Stimulated activated naive CD8-positive, alpha-beta T cell treated with anti-CD3 and anti-CD28 coated beads, Interleukin-15, amount 100 ng/mL, for 72 hours (primary cell): ENCODE measurements around the gene ENPP1.
"Not testable (repeated sequence)": the region's sequence is repeated elsewhere in the genome, so short reads cannot be mapped to it uniquely, and the experiment has no call there.

ENCODE experiments used
- ATAC-seq: fragments of 150-1000 bp; cut with Tn5 transposase; 2 replicates; pipeline ENCODE4 v1.10.0; 2021; ENCODE audit warnings: mild to moderate bottlenecking, moderate library complexity
- DNase-seq, 2 donors: peaks; one replicate each; pipeline ENCODE4 v3.0.0; 2021 to 2022
- H3K27ac Mint-ChIP-seq, 2 donors: one replicate each; pipeline ENCODE4 v1.8.0; 2022; ENCODE audit warnings: mild to moderate bottlenecking in 2 of 2, mixed read lengths in 2 of 2, moderate library complexity in 2 of 2
- H3K27me3 Mint-ChIP-seq: one replicate; pipeline ENCODE4 v1.8.0; 2022; ENCODE audit warnings: mixed read lengths
- H3K4me1 Mint-ChIP-seq: one replicate; pipeline ENCODE4 v1.8.0; 2022; ENCODE audit warnings: mild to moderate bottlenecking, mixed read lengths
- H3K4me3 Mint-ChIP-seq, 2 donors: one replicate each; pipeline ENCODE4 v1.8.0; 2022; ENCODE audit warnings: mild to moderate bottlenecking in 2 of 2, mixed read lengths in 2 of 2, moderate library complexity in 1 of 2
- H3K9me3 Mint-ChIP-seq, 2 donors: one replicate each; pipeline ENCODE4 v1.8.0; 2022; ENCODE audit warnings: mixed read lengths in 2 of 2

Gene ENPP1

DNA sequence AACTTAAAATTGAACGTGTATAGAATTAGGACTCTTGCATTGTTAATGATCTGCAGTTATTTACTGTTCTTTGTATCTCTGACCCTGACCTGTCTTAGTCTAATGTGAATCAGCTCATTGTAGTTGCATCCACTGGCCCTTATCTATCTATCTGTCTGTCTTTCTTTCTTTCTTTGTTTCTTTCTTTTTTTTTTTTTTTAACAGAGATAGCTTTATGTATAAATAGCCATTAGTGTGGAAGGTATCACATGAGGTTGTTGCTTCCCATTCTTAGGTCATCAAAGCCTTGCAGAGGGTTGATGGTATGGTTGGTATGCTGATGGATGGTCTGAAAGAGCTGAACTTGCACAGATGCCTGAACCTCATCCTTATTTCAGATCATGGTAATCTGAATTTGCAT, 59.9 kb downstream of the ENPP1 start:
- Mint-ChIP-seq H3K9me3 (no peaks in the 10 kb centered on the region), H3K27ac (no peak overlapping the region), H3K4me1 (no peaks in the 10 kb centered on the region), H3K4me3 (no peak overlapping the region), H3K27me3 (peaks cover 11% of the 10 kb centered on the region)
- ATAC-seq (no peak), DNase-seq (no peak)

DNA sequence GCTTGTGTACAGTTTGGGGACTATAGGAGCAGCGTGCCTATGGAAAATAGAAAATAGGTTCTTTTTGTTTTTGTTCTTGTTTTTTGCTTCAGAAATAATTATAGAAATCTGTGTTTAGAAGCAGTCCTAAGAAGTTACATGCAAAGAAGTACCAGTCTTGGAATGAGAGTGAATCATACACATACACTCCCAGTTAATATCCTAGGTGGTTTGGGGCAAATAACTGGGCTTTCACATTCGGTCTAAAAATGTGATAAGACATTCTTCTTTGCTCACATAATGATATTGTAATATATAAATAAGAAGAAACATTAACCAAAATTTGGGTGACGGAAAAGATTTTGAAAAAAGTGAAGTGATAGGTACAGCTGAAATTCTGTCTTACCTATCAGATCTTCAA, 61.0 kb downstream of the ENPP1 start:
- no peaks in the 10 kb centered on the region for H3K9me3 Mint-ChIP-seq
- H3K27me3 Mint-ChIP-seq = peaks cover 11% of the 10 kb centered on the region
- ATAC-seq = no peak
- H3K4me3 Mint-ChIP-seq = no peak overlapping the region
- no peak overlapping the region for H3K27ac Mint-ChIP-seq
- H3K4me1 Mint-ChIP-seq = no peaks in the 10 kb centered on the region
- no peak for DNase-seq

DNA sequence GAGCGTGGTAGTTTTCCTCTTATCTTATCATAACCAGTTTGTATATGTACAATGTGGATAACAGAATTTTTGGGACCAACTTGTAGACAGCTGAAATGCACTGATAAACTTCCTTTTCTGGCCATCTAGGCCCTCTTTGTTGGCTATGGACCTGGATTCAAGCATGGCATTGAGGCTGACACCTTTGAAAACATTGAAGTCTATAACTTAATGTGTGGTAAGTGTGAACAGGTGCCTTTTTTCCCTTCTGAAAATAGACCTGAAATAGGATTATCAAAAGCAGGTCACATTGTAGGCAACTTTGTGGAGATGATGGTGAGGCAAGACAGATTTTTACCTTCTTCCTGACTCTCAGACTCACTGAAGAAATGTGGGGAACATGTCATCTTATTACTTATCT, 67.8 kb downstream of the ENPP1 start:
- H3K9me3 Mint-ChIP-seq = no peaks in the 10 kb centered on the region
- ATAC-seq (no peak), DNase-seq (no peak)
- no peaks in the 10 kb centered on the region for H3K4me1 Mint-ChIP-seq
- H3K27ac Mint-ChIP-seq = no peak overlapping the region
- no peak overlapping the region for H3K4me3 Mint-ChIP-seq
- no peaks in the 10 kb centered on the region for H3K27me3 Mint-ChIP-seq

DNA sequence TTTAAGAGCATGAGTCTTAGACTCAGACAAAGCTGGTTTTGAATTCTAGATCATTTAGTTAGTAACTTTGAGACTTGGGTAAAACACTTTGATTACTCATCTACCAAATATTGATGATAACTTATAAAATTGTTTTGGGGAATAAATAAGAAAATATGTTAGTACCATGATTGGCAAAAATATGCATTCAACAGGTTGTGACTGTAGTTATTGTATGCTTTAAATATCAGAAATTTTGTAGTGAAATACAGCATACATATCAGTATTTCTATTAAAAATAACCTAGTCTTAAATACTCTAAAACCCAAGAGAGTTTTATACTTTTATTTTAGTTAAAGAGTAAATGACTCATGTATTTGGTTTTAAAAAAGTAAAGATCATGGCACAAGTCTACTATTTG, 68.7 kb downstream of the ENPP1 start:
- DNase-seq (no peak), ATAC-seq (no peak)
- no peaks in the 10 kb centered on the region for H3K9me3 Mint-ChIP-seq
- no peak overlapping the region for H3K27ac Mint-ChIP-seq
- H3K27me3 Mint-ChIP-seq = no peaks in the 10 kb centered on the region
- H3K4me1 Mint-ChIP-seq = no peaks in the 10 kb centered on the region
- H3K4me3 Mint-ChIP-seq = no peak overlapping the region

DNA sequence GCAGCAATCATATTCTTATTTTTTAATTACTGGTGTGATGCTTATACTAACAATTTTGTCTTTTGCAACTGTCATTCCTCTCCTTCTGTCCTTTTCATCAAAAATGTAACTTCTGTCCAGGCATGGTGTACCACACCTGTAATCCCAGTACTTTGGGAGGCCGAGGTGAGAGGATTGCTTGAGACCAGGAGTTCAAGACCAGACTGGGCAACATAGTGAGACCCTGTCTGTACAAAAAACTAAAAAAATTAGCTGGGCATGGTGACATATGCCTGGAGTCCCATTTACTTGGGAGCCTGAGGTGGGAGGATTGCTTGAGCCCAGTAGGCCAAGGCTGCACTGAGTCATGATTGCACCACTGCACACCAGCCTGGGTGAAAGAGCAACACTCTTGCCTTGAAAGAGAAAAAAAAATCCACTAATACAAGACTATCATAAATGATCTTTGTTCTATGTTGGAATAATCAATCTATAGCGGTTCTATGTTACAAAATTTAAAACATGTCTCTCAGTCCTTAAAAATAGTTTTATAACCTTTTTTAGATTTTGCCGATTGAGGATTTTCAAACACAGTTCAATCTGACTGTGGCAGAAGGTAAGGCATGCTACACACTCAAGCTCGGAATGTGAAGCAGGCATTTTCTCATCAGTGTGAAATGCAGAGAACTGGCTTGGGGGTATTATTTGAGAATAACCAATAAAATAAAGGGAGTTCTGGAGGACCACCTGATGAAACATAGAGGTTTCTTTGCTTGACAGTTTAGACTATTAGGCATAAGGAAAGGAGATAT, 70.4 kb downstream of the ENPP1 start:
- H3K9me3 Mint-ChIP-seq = no peaks in the 10 kb centered on the region
- no peaks in the 10 kb centered on the region for H3K27me3 Mint-ChIP-seq
- H3K4me1 Mint-ChIP-seq = no peaks in the 10 kb centered on the region
- no peak overlapping the region for H3K4me3 Mint-ChIP-seq
- ATAC-seq = no peak
- DNase-seq = no peak
- H3K27ac Mint-ChIP-seq = no peak overlapping the region

DNA sequence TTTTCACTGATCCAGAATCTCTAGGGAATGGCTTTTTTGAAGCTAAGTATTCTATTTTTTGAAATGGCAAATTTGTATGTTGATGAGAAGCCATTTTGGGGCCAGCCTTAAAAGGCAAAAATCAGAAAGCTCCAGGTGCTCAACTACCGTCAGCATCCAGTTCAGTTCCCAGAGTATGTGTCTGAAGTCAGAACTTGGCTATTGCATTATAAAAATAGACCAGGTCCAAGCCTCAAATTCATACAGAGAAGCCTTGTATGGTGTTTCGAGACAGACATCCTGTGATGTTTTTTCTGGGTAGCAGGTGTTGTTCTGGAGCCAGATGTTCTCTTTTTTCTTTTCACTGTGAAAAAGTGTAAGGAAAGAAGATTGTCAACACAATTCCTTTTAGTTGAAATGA, 75.2 kb downstream of the ENPP1 start:
- no peak for ATAC-seq
- Mint-ChIP-seq H3K27me3 (no peaks in the 10 kb centered on the region), H3K27ac (no peak overlapping the region), H3K4me1 (no peaks in the 10 kb centered on the region), H3K9me3 (no peaks in the 10 kb centered on the region), H3K4me3 (no peak overlapping the region)
- no peak for DNase-seq

DNA sequence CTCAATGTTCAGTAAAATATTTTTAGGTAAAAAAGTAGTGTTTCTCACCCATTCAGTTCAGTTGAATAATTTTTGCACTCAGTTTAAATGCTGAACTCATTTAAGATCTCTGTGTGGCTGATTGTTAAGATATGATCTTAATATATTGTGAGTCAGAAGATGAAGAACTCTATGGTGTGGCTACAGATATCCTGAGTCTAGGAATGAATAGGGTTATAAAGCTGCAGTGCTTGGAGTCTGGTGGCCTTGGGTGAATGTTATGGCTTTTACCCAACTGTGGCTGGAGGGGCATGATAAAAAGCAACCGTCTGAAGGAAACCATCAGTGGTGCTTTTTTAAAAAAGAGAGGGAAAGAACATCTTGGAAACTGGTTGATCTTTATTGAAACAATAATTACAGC, 77.4 kb downstream of the ENPP1 start:
- H3K4me3 Mint-ChIP-seq = no peak overlapping the region
- DNase-seq (no peak), ATAC-seq (no peak)
- no peaks in the 10 kb centered on the region for H3K4me1 Mint-ChIP-seq
- no peak overlapping the region for H3K27ac Mint-ChIP-seq
- H3K9me3 Mint-ChIP-seq = no peaks in the 10 kb centered on the region
- H3K27me3 Mint-ChIP-seq = peaks cover 12% of the 10 kb centered on the region

DNA sequence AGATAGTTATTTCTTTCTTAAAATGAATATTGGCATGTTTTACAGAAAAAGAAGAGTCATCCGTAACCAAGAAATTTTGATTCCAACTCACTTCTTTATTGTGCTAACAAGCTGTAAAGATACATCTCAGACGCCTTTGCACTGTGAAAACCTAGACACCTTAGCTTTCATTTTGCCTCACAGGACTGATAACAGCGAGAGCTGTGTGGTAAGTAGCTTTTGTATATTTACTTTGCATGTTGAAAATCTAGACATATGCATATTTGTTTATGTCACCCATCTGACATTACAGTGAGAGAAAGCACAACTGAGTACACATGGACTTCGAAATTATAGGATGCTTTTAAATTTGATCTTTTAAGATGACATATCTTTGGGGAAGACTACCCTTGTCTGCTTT, 78.7 kb downstream of the ENPP1 start:
- ATAC-seq (no peak), DNase-seq (no peak)
- Mint-ChIP-seq H3K4me3 (no peak overlapping the region), H3K9me3 (no peaks in the 10 kb centered on the region), H3K4me1 (no peaks in the 10 kb centered on the region), H3K27me3 (peaks cover 13% of the 10 kb centered on the region), H3K27ac (no peak overlapping the region)

DNA sequence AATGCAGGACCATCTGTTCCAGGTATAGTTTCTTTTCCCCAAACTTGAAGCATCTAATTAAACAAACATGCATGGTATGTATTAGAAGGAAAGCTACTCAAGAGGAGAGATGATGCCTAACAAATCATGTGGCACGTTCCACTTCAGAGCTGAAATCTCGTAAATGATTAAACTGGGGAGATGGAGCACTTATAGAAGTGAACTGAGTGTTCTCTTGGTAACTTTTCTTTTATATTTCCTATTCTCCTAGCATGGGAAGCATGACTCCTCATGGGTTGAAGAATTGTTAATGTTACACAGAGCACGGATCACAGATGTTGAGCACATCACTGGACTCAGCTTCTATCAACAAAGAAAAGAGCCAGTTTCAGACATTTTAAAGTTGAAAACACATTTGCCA, 82.3 kb downstream of the ENPP1 start:
- no peak overlapping the region for H3K4me3 Mint-ChIP-seq
- no peak for ATAC-seq
- peaks cover 21% of the 10 kb centered on the region for H3K27me3 Mint-ChIP-seq
- H3K4me1 Mint-ChIP-seq = no peaks in the 10 kb centered on the region
- H3K27ac Mint-ChIP-seq = no peak overlapping the region
- no peak for DNase-seq
- H3K9me3 Mint-ChIP-seq = no peaks in the 10 kb centered on the region

DNA sequence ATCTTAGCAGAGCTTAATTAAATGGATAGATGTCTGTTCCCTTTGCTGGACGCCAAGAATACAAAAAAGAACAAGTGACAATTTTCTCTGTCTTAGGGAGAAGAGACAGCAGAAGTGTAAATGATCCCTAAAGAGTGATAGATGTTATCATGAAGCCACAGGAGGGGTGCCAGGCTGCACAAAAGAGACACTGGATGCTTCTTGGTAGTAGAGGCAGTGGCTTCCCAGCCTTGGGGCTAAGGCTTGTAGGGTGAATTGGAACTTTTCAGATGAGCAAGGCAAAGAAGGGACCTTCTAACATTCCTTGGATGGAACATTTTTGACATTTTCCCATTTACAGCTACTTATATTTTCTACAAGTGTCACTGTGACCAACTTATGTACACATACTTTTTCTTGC, 85.4 kb downstream of the ENPP1 start:
- H3K4me1 Mint-ChIP-seq = no peaks in the 10 kb centered on the region
- DNase-seq (no peak), ATAC-seq (no peak)
- H3K9me3 Mint-ChIP-seq = peaks cover 3 to 8% of the 10 kb centered on the region in 2 donors
- H3K27me3 Mint-ChIP-seq = peaks cover 30% of the 10 kb centered on the region
- no peak overlapping the region for H3K27ac Mint-ChIP-seq
- H3K4me3 Mint-ChIP-seq = no peak overlapping the region

DNA sequence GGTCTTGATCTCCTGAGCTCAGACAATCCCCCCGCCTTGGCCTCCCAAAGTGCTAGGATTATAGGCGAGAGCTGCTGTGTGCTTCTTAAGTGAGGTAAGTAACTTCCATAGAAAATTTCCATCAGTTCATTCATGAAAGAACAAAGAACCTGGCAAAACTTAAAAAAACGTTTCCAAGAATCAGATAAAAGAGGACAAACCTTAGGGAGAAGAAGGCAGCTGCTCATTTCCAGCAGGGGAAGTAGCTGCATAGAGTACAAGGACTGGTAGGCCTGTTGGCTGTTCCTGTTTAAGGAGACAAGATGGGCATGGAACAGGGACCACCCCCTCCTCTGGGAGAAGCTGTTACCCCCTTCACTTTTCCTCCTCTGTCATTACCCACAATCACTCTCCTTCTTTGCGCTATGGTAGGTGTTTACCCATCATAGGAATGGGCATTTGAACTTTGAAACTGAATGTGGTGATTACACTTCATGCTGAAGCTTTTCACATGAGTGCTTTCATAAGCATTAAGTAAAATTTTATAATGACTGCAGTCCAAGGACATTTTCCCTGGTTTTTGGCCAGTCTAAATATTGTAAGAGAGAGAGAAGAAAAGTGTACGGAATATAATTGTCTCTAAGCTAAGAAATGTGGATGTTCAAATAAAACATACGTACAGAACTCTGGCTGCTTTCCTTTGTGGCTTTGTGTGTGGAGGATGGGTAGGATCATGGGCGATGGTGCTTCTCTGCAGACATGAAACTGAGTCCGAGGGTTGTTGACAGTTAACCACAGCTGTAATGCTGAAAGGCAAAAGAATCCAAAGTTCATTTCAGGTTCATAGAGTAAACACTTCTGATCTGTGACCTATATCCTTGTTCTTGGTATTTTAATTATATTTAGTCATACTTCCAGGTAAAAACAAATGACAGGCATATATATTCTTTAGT, 86.9 kb downstream of the ENPP1 start:
- no peak overlapping the region for H3K4me3 Mint-ChIP-seq
- ATAC-seq (no peak), DNase-seq (no peak)
- H3K27ac Mint-ChIP-seq = no peak overlapping the region
- peaks cover 8% of the 10 kb centered on the region in 2 donors for H3K9me3 Mint-ChIP-seq
- peaks cover 23% of the 10 kb centered on the region for H3K27me3 Mint-ChIP-seq
- no peaks in the 10 kb centered on the region for H3K4me1 Mint-ChIP-seq

DNA sequence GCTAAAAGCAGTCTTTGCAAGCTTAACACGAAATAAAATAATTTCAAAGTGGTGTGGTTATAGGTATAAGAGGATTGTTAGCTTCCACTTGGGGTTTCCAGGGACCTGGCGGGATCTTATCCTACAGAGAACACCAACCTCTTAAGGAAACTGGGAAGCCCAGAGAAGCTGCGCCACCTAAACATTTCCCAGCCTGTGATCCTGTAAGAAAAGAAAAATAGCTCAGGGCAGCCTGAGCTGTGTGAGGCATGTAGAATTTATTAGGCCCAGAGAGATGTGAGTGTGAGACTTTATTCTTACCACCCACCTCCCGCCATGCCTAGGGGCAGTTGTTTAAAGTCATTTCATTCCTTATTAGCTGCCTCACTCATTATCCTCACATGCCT, 89.2 kb downstream of the ENPP1 start:
- Mint-ChIP-seq H3K27ac (no peak overlapping the region), H3K4me3 (no peak overlapping the region), H3K9me3 (peaks cover 8% of the 10 kb centered on the region in 2 donors), H3K4me1 (no peaks in the 10 kb centered on the region), H3K27me3 (peaks cover 25% of the 10 kb centered on the region)
- no peak for ATAC-seq
- DNase-seq = no peak

DNA sequence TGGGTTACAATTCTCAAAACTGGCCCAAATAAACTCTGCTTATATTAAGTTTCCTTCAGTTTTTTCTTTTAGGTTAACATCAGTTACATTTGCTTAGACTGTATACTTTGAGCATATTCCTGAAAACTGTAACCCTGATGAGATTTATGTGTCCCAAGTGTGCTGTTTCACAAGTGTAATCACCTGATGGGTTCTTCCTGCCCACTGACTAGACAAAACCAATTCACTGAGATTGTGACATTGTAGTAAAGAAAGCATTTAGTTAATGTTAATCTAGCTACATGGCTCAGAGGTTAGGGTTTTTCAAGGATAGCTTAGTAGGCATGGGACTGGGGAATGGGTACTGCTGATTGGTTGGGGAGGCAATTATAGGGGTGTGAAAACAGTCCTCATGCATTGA, 89.8 kb downstream of the ENPP1 start:
- peaks cover 29% of the 10 kb centered on the region for H3K27me3 Mint-ChIP-seq
- no peak overlapping the region for H3K4me3 Mint-ChIP-seq
- DNase-seq (no peak), ATAC-seq (no peak)
- peaks cover 8% of the 10 kb centered on the region in 2 donors for H3K9me3 Mint-ChIP-seq
- no peaks in the 10 kb centered on the region for H3K4me1 Mint-ChIP-seq
- H3K27ac Mint-ChIP-seq = no peak overlapping the region

DNA sequence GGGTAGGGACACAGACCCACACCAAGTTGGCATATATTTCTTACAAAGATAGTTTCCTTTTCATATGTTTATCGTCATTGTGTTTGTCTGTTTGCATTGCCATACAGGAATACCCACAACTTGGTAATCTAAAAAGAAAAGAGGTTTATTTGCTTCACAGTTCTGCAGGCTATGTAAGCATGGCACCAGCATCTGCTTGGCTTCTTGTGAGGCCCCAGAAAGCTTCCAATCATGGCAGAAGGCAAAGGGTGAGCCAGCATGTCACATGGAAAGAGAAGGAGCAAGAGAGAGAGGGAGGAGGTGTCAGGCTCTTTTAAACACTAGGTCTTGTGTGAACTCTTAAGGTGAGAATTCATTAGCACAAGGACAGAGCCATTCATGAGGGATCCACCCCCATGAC, 90.9 kb downstream of the ENPP1 start:
- H3K9me3 Mint-ChIP-seq = peaks cover 8% of the 10 kb centered on the region in 2 donors
- DNase-seq (no peak), ATAC-seq (no peak)
- H3K4me1 Mint-ChIP-seq = no peaks in the 10 kb centered on the region
- H3K4me3 Mint-ChIP-seq = no peak overlapping the region
- H3K27ac Mint-ChIP-seq = no peak overlapping the region
- peaks cover 40% of the 10 kb centered on the region for H3K27me3 Mint-ChIP-seq

DNA sequence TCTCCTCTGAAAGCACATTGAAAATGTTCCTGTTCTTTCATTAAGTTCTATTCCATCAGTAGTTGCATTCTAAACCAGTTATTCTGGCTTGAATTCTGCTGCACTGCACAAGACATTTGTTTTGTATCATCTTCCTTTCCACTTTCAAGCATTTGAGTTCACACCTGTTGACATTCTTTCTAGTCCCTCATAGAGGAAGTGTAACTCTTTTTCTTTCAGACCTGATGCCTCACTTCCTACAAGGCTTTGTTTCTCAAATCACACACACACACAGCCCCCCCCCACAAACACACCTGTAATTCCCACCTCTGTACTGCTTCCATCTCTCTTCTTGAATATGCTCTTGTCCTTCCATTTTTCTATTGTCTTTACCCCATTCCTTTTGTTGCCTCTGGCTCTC, 92.4 kb downstream of the ENPP1 start:
- ATAC-seq = no peak

DNA sequence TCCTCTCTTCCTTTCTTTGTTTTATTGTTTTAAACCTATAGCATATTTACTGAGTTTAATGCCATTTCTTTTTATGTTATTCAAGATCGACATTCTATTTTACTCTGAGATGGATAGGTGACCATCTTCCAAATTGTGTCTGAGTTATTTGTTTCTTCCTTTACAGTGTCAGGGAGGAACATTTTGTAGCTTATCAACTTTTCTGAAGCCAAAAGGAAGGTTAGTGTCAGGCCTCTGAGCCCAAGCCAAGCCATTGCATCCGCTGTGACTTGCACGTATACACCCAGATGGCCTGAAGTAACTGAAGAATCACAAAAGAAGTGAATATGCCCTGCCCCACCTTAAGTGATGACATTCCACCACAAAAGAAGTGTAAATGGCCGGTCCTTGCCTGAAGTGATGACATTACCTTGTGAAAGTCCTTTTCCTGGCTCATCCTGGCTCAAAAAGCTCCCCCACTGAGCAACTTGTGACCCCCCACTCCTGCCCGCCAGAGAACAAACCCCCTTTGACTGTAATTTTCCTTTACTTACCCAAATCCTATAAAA, 93.6 kb downstream of the ENPP1 start:
- H3K4me1 Mint-ChIP-seq, H3K27ac Mint-ChIP-seq, H3K4me3 Mint-ChIP-seq, H3K9me3 Mint-ChIP-seq, ATAC-seq, DNase-seq: not testable (repeated sequence)
- H3K27me3 Mint-ChIP-seq = peaks cover 35% of the 10 kb centered on the region

More for the DNA sequence above, 92.4 kb downstream of the ENPP1 start:
- Mint-ChIP-seq H3K27ac (no peak overlapping the region), H3K27me3 (peaks cover 35% of the 10 kb centered on the region), H3K9me3 (peaks cover 8% of the 10 kb centered on the region in 2 donors), H3K4me3 (no peak overlapping the region), H3K4me1 (no peaks in the 10 kb centered on the region)
- no peak for DNase-seq
